HG02623 (cell line): ENCODE data around the gene MAML2.

ENCODE experiments used
- ATAC-seq: cut with Tn5 transposase; IDR thresholded peaks from one replicate; pipeline ENCODE4 v1.9.1; 2021; ENCODE audit warnings: moderate library complexity; ENCODE audit not compliant: unreplicated experiment

The MAML2 gene

GRCh38 chr11:96339706-96340554 lies 3.1 kb downstream of the MAML2 start:
- no peak for ATAC-seq

DNA sequence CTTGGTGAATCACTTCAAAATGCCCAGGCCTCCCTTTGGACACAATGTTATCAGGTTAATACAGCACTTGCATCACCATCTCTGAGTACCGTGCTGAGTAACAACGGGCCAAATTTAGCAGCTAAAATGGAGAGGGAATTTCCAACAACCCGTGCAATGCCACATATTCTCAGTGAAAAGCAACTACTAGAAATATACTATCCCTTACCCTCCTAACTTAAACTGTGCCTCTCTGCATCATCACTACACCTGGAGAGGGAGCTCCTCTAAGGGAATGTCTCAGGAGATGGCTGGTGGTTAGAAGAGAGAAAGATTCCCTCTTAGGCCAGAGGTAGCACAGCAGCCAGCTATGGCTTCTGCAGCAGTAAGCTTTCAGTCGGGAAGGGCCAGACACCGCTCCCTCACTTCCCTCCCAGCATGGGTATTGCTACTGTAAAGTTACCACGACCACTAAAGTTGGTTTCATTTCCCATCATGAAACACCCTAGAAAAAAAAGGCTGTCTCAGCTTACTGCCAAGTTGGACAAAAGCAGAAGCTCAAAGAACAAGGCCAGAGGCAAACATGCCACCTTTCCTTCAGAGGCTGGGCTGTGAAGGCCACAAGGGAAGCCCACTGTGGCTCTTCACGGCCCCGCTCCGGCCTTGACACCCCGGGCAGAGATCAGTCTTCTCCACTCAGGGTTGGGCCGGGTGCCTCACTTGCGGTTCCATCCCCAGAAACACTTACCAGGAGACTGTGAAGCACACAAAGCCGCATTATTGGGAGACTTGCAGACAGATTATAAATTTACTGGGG lies 3.9 kb downstream of the MAML2 start:
- ATAC-seq: peak; percentile 40

DNA sequence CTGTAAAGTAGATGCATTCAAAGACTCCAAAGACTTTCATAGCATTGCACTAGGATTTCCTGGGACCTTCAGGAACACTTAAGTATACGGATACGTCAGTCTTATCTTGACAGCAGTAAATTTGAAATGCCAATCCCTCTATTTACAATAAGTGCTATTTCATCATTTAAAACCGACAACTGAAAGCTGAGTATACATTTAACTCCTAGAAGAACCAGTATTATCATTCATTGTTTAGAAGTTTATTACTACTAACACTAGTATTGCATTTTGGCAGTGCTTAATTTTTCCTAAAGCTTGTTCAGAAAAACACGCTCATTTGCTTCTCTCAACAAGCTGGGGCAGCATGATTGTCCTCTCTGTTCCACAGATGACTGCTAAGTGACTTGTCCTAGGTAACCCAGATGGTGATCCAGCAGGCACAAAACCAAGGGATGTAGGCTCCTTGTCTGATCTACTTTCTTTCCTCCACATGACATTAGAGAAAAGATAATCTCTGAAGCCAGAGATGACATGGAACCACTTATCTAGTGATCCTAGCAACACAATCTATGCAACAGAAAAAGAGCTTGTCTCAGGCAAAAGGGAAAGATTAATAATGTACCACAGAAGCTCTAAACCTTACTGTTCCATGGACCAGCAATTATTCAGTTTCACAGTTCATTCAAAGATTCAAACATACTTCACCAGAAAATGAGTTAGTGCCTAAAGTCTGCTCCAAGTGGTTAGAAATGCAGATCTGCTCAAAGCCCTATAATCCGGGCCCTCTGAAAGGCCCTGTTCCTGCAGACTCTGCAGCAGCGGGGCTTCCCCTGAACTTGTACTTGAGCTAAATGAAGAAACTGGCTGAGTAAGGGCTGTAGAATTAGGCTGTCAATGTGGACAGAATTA lies 5.2 kb downstream of the MAML2 start:
- ATAC-seq: peak; percentile 29

DNA sequence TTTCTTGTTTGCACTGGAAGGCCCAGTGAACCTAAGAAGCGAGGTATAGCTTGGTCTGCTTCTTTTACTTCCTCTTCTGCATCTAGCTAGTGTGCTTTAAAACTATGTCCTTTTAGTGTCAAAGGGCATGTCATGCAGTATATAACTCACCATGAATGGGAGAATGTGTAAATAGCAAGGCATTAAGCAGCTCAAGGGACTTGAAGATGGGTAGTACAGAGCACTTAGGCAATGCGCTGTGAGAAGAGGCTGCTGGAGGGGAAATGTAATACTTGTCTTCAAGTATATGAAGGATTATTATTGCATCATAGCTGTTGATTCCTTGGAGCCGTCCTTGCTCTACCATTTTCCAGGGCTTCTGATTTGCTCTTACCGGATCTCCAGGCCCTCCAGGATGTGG lies 7.6 kb downstream of the MAML2 start:
- no peak for ATAC-seq

DNA sequence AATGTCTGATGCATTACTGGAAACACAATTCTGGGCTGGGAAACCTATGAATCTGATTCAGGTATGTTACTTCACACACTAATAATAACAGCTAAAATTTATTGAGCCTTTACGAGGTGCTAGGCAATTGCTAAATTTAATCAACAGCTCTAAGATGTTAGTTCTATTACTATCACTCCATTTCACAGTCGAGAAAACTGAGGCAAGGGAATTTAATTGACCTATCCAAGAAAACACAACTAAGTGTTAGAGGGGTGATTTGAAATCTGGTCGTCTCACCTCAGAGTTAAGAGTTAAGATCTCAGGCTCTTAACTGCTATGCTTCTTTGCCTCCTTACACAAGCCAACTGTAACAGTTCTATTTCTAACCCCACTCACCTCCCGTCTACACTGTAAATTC lies 8.8 kb downstream of the MAML2 start:
- no peak for ATAC-seq

GRCh38 chr11:96333191-96333719 lies 9.7 kb downstream of the MAML2 start:
- no peak for ATAC-seq

- ATAC-seq: no peak
Measured at GRCh38 chr11:96332126-96332771, 10.7 kb downstream of the MAML2 start.

DNA sequence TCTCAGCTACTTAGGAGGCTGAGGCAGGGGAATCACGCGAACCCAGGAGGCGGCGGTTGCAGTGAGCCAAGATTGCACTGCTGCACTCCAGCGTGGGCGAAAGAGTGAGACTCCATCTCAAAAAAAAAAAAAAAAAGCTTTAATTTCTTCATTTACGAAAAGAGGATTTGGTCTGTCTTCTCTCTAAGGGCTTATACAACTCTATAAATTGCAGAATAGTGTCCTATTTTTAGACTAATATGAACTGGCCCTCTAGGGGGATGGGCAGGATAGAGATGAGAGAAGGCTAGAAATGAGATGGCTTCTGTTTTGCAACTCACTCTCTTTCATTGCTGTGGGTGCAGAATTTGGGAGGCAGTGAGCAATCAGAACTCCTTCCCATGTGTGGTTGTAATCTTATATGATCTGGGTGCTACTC lies 11.3 kb downstream of the MAML2 start:
- no peak for ATAC-seq

- no peak for ATAC-seq
Measured at GRCh38 chr11:96330511-96330859, 12.5 kb downstream of the MAML2 start.

DNA sequence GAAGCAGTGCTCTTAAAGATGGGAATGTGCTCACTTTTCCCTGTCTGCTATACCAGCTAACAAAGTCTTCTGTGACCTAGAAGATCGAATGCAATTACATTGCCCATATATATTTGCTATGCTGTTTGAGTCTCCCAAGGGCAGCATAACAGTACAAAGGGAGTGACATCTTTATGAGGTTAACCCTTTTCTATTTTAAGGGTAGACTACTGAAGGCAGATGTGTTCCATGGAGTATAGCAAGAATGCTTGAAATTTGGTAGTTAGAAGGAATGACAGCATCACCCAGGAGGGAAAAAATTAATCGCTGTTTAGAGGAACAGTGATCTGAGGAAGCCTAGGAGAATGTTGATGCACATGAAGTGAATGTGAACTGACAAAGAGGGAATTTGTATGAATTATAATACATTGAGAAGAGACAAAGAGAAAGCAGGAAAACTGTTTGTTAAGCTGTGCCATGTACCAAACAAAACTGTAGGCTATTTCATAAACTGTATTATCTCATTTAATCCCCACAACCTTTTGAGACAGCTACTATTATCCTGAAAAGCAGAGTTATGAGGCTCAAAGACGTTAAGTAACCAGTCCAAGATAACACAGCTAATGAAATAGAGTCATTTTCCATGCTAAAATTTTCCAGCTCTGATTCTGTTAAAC lies 13.0 kb downstream of the MAML2 start:
- ATAC-seq: no peak

GRCh38 chr11:96329419-96329818 lies 13.6 kb downstream of the MAML2 start:
- ATAC-seq: no peak

GRCh38 chr11:96328395-96329010 lies 14.5 kb downstream of the MAML2 start:
- ATAC-seq: no peak

DNA sequence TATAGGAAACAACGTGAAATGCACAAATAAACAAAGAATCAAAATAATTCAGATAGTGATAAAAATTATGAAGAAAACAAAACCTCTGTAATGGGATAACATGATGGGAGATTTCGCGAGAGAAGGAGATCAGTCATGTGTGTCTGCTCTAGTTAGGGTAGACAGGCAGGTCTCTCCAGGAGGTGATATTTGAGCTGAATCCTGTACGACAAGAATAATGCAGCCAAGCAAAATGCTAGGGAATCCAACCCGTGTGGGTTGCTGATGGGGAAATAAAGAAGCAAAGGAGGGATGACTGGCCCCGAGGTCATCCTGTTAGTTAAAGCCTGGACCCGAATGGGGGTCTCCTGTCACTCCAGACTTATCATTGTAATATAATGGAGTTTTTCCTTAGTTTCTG lies 16.0 kb downstream of the MAML2 start:
- ATAC-seq: no peak

DNA sequence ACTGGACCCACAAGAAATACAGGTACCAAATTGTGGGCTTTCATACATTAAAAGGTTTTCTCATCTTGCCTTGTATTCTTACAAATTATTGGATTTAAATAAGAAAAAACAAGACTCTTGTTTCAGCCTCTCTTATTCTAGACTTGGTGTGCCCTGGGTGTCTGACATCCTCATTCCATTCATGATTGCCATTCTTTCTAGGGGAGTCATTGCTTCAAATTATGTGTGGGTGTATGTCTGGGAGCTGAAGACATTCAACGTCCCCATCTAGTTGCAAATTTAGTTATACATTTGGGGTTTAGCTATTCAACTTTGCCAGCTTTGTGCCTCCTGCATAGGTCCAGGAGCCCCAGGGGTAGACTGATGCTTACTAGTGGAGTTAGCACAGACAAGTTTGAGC lies 18.1 kb downstream of the MAML2 start:
- no peak for ATAC-seq

DNA sequence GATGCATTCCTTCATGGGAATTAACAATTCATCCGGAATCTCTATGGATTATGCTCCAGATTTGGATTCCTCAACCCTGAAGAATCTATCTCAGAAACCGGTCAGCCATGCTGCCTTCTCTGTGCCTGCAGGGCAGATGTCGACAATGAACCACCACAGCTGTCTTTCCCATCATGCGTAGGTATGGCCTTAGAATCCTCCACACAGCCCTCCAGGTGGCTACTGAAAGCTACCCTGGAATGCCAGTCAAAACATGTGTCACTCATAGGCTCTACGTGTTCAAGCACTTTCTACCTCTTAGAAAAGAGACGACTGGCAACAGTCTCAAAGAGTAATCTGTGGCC lies 19.4 kb downstream of the MAML2 start:
- no peak for ATAC-seq

- no peak for ATAC-seq
Measured at GRCh38 chr11:96322775-96323641, 20.0 kb downstream of the MAML2 start.

- no peak for ATAC-seq
Measured at GRCh38 chr11:96321091-96321490, 21.9 kb downstream of the MAML2 start.

GRCh38 chr11:96319898-96320656 lies 22.9 kb downstream of the MAML2 start:
- no peak for ATAC-seq
